OCI-LY7 (cell line): ENCODE data around the gene PPM1J. TPM values are rescaled to one million over a fixed set of nuclear protein-coding genes. Genes with fewer than 3 reads are reported as not detected.

Experiments used
- BruUV-seq: library from RNA; stranded (reverse); fragments of 400-500 nt; replicated peaks from 2 replicates; lab custom pipeline; 2021; lab: Mats Ljungman, UMichigan
- CTCF ChIA-PET: fragments of 300-600 bp; sonication (Branson Sonifier 250); formaldehyde crosslinking; loops from one replicate; lab custom pipeline; 2022; ENCODE audit warnings: antibody characterized with exemption; ENCODE audit not compliant: unreplicated experiment; lab: Charles Lee
- POLR2A ChIA-PET: fragments of 300-600 bp; sonication (Branson Sonifier 250); formaldehyde crosslinking; loops from one replicate; lab custom pipeline; 2022; ENCODE audit warnings: antibody characterized with exemption; lab: Charles Lee
- DNase-seq: peaks from one replicate; pipeline ENCODE4 v3.0.0-alpha.2; 2015; ENCODE audit warnings: low spot score
- H2AFZ ChIP-seq: fragments of 200-600 bp; sonication (generic), shearing (Covaris generic); 2 replicates; pipeline ENCODE4 v1.6.1; 2014; ENCODE audit warnings: mild to moderate bottlenecking, antibody characterized with exemption, low read length, moderate library complexity
- H3K27ac ChIP-seq: fragments of 200-600 bp; sonication (generic); 2 replicates; pipeline ENCODE4 v1.5.1; 2014; ENCODE audit warnings: mixed run types, low read depth, mild to moderate bottlenecking, moderate library complexity, low read length, inconsistent platforms; ENCODE audit not compliant: poor library complexity, severe bottlenecking
- H3K36me3 ChIP-seq: fragments of 200-600 bp; sonication (generic); 2 replicates; pipeline ENCODE4 v1.6.1; 2014; ENCODE audit warnings: mild to moderate bottlenecking, antibody characterized with exemption, low read length, moderate library complexity, mixed read lengths; ENCODE audit not compliant: insufficient read depth
- H3K4me1 ChIP-seq: fragments of 200-600 bp; sonication (generic); 2 replicates; pipeline ENCODE4 v1.5.1; 2014; ENCODE audit warnings: mild to moderate bottlenecking, low read length; ENCODE audit not compliant: insufficient read depth, poor library complexity, severe bottlenecking
- H3K4me2 ChIP-seq: fragments of 200-600 bp; sonication (generic); 2 replicates; pipeline ENCODE4 v1.6.1; 2014; ENCODE audit warnings: mild to moderate bottlenecking, low read length
- H3K4me3 ChIP-seq: fragments of 200-600 bp; sonication (generic); 2 replicates; pipeline ENCODE4 v1.5.1; 2014; ENCODE audit warnings: mild to moderate bottlenecking, low read depth, low read length; ENCODE audit not compliant: poor library complexity, severe bottlenecking
- H3K79me2 ChIP-seq: fragments of 200-600 bp; sonication (generic); 2 replicates; pipeline ENCODE4 v1.6.1; 2016; ENCODE audit warnings: low read depth, mild to moderate bottlenecking, low read length, moderate library complexity, mixed read lengths; ENCODE audit not compliant: insufficient read depth
- H3K9me2 ChIP-seq: fragments of 200-600 bp; sonication (generic); 2 replicates; pipeline ENCODE4 v1.6.1; 2016; ENCODE audit warnings: mild to moderate bottlenecking, low read length, mixed read lengths; ENCODE audit not compliant: insufficient read depth
- H3K9me3 ChIP-seq: fragments of 200-600 bp; sonication (generic); 2 replicates; pipeline ENCODE4 v1.6.1; 2014; ENCODE audit warnings: mild to moderate bottlenecking, mixed run types, low read length, mixed read lengths
- H4K20me1 ChIP-seq: fragments of 200-600 bp; sonication (generic); 2 replicates; pipeline ENCODE4 v1.6.1; 2014; ENCODE audit warnings: mild to moderate bottlenecking, antibody characterized with exemption, low read length, moderate library complexity, mixed read lengths; ENCODE audit not compliant: insufficient read depth
- CTCF ChIP-seq: fragments of 200-600 bp; sonication (generic); conservative IDR thresholded peaks from 2 replicates; pipeline ENCODE4 v1.5.1; 2014; ENCODE audit warnings: mild to moderate bottlenecking, antibody characterized with exemption, low read length, moderate library complexity, mixed read lengths
- EZH2phosphoT487 ChIP-seq: fragments of 200-600 bp; sonication (generic); IDR thresholded peaks from 2 replicates; pipeline ENCODE4 v1.6.1; 2018; ENCODE audit warnings: low read depth, borderline replicate concordance, mild to moderate bottlenecking, mixed run types, antibody characterized with exemption, low read length, moderate library complexity, mixed read lengths
- intact Hi-C: fragments of 100-400 bp; cut with micrococcal nuclease; formaldehyde crosslinking; loops from one replicate; pipeline ENCODE4 v1.10.0; 2022; ENCODE audit not compliant: unreplicated experiment
- total RNA-seq, 2 experiments: library from RNA; depleted of rRNA in 1 of 2; stranded (reverse); fragments of >200 nt in 1 of 2; shearing (Covaris generic) in 1 of 2; gene quantifications; 2 replicates each; pipeline ENCODE4 v1.2.3, GENCODE V29; 2014 to 2022

PPM1J gene
- total RNA-seq, 2 experiments from 2014 or later = 1.5 to 4.2 TPM

- no peak for TF ChIP-seq EZH2phosphoT487
- no peaks in the 10 kb centered on the region for H3K9me2 ChIP-seq
- no peaks in the 10 kb centered on the region for H3K36me3 ChIP-seq
- H2AFZ ChIP-seq = no peak overlapping the region
- no peaks in the 10 kb centered on the region for H4K20me1 ChIP-seq
- no TSS peak for BruUV-seq
- H3K4me2 ChIP-seq = no peak overlapping the region
- POLR2A ChIA-PET = interaction anchor here (0.5 to 1.2 kb wide), 4 partner anchors 36 to 375 kb away, joined by 3 to 4 read pairs (median 4); no protein-coding TSS in a partner anchor
- H3K9me3 ChIP-seq = no peaks in the 10 kb centered on the region
- peaks cover 30% of the 10 kb centered on the region for H3K4me1 ChIP-seq
- intact Hi-C loops = no loop called here
- no peak overlapping the region for H3K4me3 ChIP-seq
- no peak for DNase-seq
- CTCF ChIA-PET = interaction anchor here (2.2 kb wide), 1 partner anchor 317 kb away, joined by 7 read pairs; no protein-coding TSS in a partner anchor
- no peak overlapping the region for H3K27ac ChIP-seq
- H3K79me2 ChIP-seq = no peaks in the 10 kb centered on the region
Measured at GRCh38 chr1:112708489-112708888, 6.6 kb downstream of the PPM1J start.

- Histone ChIP-seq H3K4me1 (peaks cover 29% of the 10 kb centered on the region), H3K4me3 (no peak overlapping the region), H3K79me2 (no peaks in the 10 kb centered on the region), H3K9me3 (no peaks in the 10 kb centered on the region), H3K27ac (no peak overlapping the region), H2AFZ (no peak overlapping the region), H3K4me2 (no peak overlapping the region), H3K9me2 (no peaks in the 10 kb centered on the region), H3K36me3 (no peaks in the 10 kb centered on the region), H4K20me1 (no peaks in the 10 kb centered on the region)
- DNase-seq = no peak
- no peak for TF ChIP-seq EZH2phosphoT487
- no peak for TF ChIP-seq CTCF
- intact Hi-C loops = no loop called here
- POLR2A ChIA-PET = interaction anchor here (0.5 to 1.2 kb wide), 5 partner anchors 36 to 375 kb away, joined by 3 to 4 read pairs (median 4); no protein-coding TSS in a partner anchor
- BruUV-seq = no TSS peak
- CTCF ChIA-PET = interaction anchor here (0.8 to 2.2 kb wide), 3 partner anchors 34 to 317 kb away, joined by 3 to 7 read pairs (median 3); partner anchors contain the start of gene MOV10
Measured at GRCh38 chr1:112708002-112708448, 7.1 kb downstream of the PPM1J start.

GRCh38 chr1:112707221-112708001, 7.7 kb downstream of the PPM1J start:
- CTCF ChIA-PET = interaction anchor here (0.8 to 2.2 kb wide), 3 partner anchors 33 to 316 kb away, joined by 3 to 7 read pairs (median 3); partner anchors contain the start of gene MOV10
- H3K79me2 ChIP-seq = no peaks in the 10 kb centered on the region
- H3K4me2 ChIP-seq = peak overlapping the region; percentile 82
- H3K27ac ChIP-seq = no peak overlapping the region
- DNase-seq = peak; percentile 79
- BruUV-seq = no TSS peak
- peak overlapping the region; percentile 66 for H3K4me3 ChIP-seq
- TF ChIP-seq EZH2phosphoT487 (no peak), CTCF (peak; percentile 86)
- no peaks in the 10 kb centered on the region for H3K36me3 ChIP-seq
- H3K9me2 ChIP-seq = no peaks in the 10 kb centered on the region
- peak overlapping the region; percentile 43; the same call in 1 of the 2 replicates for H2AFZ ChIP-seq
- H3K9me3 ChIP-seq = no peaks in the 10 kb centered on the region
- POLR2A ChIA-PET = interaction anchor here (0.6 to 1.2 kb wide), 2 partner anchors 35 to 168 kb away, joined by 3 read pairs; no protein-coding TSS in a partner anchor
- peaks cover 33% of the 10 kb centered on the region for H3K4me1 ChIP-seq
- no peaks in the 10 kb centered on the region for H4K20me1 ChIP-seq
- intact Hi-C loops = loop anchor here (2.0 kb wide), 1 partner anchor 317 kb away; no protein-coding TSS in a partner anchor
